Uterus (tissue), 2 donors: ENCODE measurements around the gene DAP.

ENCODE experiments used
- CTCF ChIP-seq, 4 experiments: fragments of 200-600 bp in 2 of 4; fragments of 450-650 bp in 2 of 4; sonication (generic) in 2 of 4; IDR thresholded peaks; one replicate each; pipeline ENCODE4 v1.5.1; 2016 to 2019; ENCODE audit warnings: antibody characterized with exemption in 4 of 4, mild to moderate bottlenecking in 2 of 4, moderate library complexity in 1 of 4
- POLR2A ChIP-seq, 2 donors: fragments of 450-650 bp; IDR thresholded peaks; one replicate each; pipeline ENCODE4 v1.6.1; 2016; ENCODE audit warnings: antibody characterized with exemption in 2 of 2, mild to moderate bottlenecking in 1 of 2, moderate library complexity in 1 of 2

GRCh38 chr5:10663489-10664179 is 97.4 kb downstream of the DAP start:
- no peak for TF ChIP-seq CTCF (IDR thresholded peaks at IDR 0.05)
- no peak for TF ChIP-seq POLR2A (IDR thresholded peaks at IDR 0.05)
